ENCODE data around the gene WASHC2A.
"Not testable (repeated sequence)": the region's sequence is repeated elsewhere in the genome, so short reads cannot be mapped to it uniquely, and the experiment has no call there.

WASHC2A gene

GRCh38 chr10:50165038-50165437, 97.3 kb downstream of the WASHC2A start:
- DNase-seq, result not testable (repeated sequence)

GRCh38 chr10:50167833-50168232, 100.1 kb downstream of the WASHC2A start:
- not testable (repeated sequence) for DNase-seq

- not testable (repeated sequence) for DNase-seq
Measured at GRCh38 chr10:50169506-50169905, 101.8 kb downstream of the WASHC2A start.

DNA sequence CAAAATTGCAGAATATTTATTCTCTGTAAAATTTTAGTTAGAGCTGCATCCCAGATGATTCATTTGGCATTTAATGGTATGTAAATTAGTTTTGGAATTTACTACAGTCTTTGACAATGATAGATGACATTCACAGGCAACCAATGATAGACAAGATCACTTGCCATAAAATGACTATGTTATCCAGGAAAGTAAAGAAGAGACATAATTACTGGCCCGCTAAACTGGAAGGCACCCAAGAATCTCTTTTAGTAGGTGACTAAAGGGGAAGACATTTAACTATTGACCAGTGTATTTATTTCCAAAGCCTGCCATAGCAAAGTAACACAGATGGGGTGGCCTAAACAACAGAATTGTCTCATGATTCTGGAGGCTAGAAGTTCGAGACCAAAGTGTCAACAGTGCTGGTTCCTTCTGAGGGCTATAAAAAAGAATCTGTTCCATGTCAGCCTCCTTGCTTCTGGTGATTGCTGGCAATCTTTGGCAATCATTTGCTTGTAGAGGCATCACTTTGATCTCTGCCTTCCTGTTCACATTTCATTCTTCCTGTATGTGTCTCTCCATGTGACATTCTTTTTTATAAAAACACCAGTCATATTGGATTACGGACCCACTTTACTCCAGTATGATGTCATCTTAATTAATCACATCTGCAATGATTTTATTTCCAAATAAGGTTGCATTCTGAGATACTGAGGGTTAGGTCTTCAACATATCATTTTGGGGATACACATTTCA, 107.2 kb downstream of the WASHC2A start:
- DNase-seq, result not testable (repeated sequence)
